Measurements from ENCODE around the gene UPP2. TPM values are rescaled to one million over a fixed set of nuclear protein-coding genes. Genes with fewer than 3 reads are reported as not detected.

The UPP2 gene
- total and polyA plus RNA-seq, 2 experiments from 2014 or later, result 0.70 TPM; not detected in 1

- TF ChIP-seq EZH2 (IDR thresholded peaks at IDR 0.05; ENCODE audit: borderline replicate concordance) (no peak), CTCF (IDR thresholded peaks at IDR 0.05; ENCODE audit: poor library complexity) (no peak), EZH2phosphoT487 (IDR thresholded peaks at IDR 0.05; ENCODE audit: low read depth, severe bottlenecking, unreplicated experiment) (no peak)
- no peak for DNase-seq (ENCODE audit: low spot score)
- Histone ChIP-seq H3K4me2 (no peak overlapping the region), H4K20me1 (ENCODE audit: insufficient read depth, poor library complexity, severe bottlenecking) (no peaks in the 10 kb centered on the region), H3K36me3 (replicated peaks; ENCODE audit: insufficient read depth, low read depth) (no peaks in the 10 kb centered on the region), H3K27me3 (no peaks in the 10 kb centered on the region), H3K9me3 (ENCODE audit: low read depth) (no peaks in the 10 kb centered on the region), H3K4me3 (no peak overlapping the region), H3K27ac (no peak overlapping the region), H3K4me1 (ENCODE audit: insufficient read depth) (no peaks in the 10 kb centered on the region), H3K79me2 (no peaks in the 10 kb centered on the region), H3K9me2 (replicated peaks; ENCODE audit: insufficient read depth) (no peaks in the 10 kb centered on the region), H2AFZ (no peak overlapping the region)
- WGBS (ENCODE audit: low lambda C conversion rate, missing lambda C conversion rate), result 95% methylated on average over 13 of the region's 13 CpGs
Measured at GRCh38 chr2:158144914-158145625, 43.4 kb downstream of the UPP2 start.

- Histone ChIP-seq H3K79me2 (no peaks in the 10 kb centered on the region), H3K4me1 (ENCODE audit: insufficient read depth) (no peaks in the 10 kb centered on the region), H3K4me2 (no peak overlapping the region), H3K9me2 (replicated peaks; ENCODE audit: insufficient read depth) (no peaks in the 10 kb centered on the region), H3K27me3 (no peaks in the 10 kb centered on the region), H3K27ac (no peak overlapping the region), H3K9me3 (ENCODE audit: low read depth) (no peaks in the 10 kb centered on the region), H3K4me3 (no peak overlapping the region), H4K20me1 (ENCODE audit: insufficient read depth, poor library complexity, severe bottlenecking) (no peaks in the 10 kb centered on the region), H2AFZ (no peak overlapping the region), H3K36me3 (replicated peaks; ENCODE audit: insufficient read depth, low read depth) (no peaks in the 10 kb centered on the region)
- WGBS (ENCODE audit: low lambda C conversion rate, missing lambda C conversion rate), result 89% methylated on average over 3 of the region's 3 CpGs
- DNase-seq (ENCODE audit: low spot score), result no peak
- TF ChIP-seq EZH2 (IDR thresholded peaks at IDR 0.05; ENCODE audit: borderline replicate concordance), result no peak
- no peak for TF ChIP-seq CTCF (IDR thresholded peaks at IDR 0.05; ENCODE audit: poor library complexity)
- no peak for TF ChIP-seq EZH2phosphoT487 (IDR thresholded peaks at IDR 0.05; ENCODE audit: low read depth, severe bottlenecking, unreplicated experiment)
Measured at GRCh38 chr2:158153270-158154015, 51.8 kb downstream of the UPP2 start.

GRCh38 chr2:158154596-158154995 lies 52.9 kb downstream of the UPP2 start:
- Histone ChIP-seq H3K27me3 (no peaks in the 10 kb centered on the region), H3K9me3 (ENCODE audit: low read depth) (no peaks in the 10 kb centered on the region), H3K79me2 (no peaks in the 10 kb centered on the region), H3K4me1 (ENCODE audit: insufficient read depth) (no peaks in the 10 kb centered on the region), H4K20me1 (ENCODE audit: insufficient read depth, poor library complexity, severe bottlenecking) (no peaks in the 10 kb centered on the region), H2AFZ (no peak overlapping the region), H3K36me3 (replicated peaks; ENCODE audit: insufficient read depth, low read depth) (no peaks in the 10 kb centered on the region), H3K4me3 (no peak overlapping the region), H3K4me2 (no peak overlapping the region), H3K9me2 (replicated peaks; ENCODE audit: insufficient read depth) (no peaks in the 10 kb centered on the region), H3K27ac (no peak overlapping the region)
- TF ChIP-seq EZH2 (IDR thresholded peaks at IDR 0.05; ENCODE audit: borderline replicate concordance) (no peak), CTCF (IDR thresholded peaks at IDR 0.05; ENCODE audit: poor library complexity) (no peak), EZH2phosphoT487 (IDR thresholded peaks at IDR 0.05; ENCODE audit: low read depth, severe bottlenecking, unreplicated experiment) (no peak)
- no peak for DNase-seq (ENCODE audit: low spot score)

Data from hepatocyte (in vitro differentiated cells).